ENCODE results near the gene CCNA1.

Gene CCNA1

GRCh38 chr13:36450534-36450933, 18.2 kb downstream of the CCNA1 start:
- TF ChIP-seq, protein P1, sequence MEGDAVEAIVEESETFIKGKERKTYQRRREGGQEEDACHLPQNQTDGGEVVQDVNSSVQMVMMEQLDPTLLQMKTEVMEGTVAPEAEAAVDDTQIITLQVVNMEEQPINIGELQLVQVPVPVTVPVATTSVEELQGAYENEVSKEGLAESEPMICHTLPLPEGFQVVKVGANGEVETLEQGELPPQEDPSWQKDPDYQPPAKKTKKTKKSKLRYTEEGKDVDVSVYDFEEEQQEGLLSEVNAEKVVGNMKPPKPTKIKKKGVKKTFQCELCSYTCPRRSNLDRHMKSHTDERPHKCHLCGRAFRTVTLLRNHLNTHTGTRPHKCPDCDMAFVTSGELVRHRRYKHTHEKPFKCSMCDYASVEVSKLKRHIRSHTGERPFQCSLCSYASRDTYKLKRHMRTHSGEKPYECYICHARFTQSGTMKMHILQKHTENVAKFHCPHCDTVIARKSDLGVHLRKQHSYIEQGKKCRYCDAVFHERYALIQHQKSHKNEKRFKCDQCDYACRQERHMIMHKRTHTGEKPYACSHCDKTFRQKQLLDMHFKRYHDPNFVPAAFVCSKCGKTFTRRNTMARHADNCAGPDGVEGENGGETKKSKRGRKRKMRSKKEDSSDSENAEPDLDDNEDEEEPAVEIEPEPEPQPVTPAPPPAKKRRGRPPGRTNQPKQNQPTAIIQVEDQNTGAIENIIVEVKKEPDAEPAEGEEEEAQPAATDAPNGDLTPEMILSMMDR (IDR thresholded peaks at IDR 0.05; ENCODE audit: low read length, missing control alignments): no peak
- H3K4me3 ChIP-seq (replicated peaks; ENCODE audit: low read depth, low read length): no peak overlapping the region
- DNase-seq (ENCODE audit: low read depth): no peak

GRCh38 chr13:36453516-36453915, 21.2 kb downstream of the CCNA1 start:
- peak; percentile 53 for DNase-seq (ENCODE audit: low read depth)
- no peak overlapping the region for H3K4me3 ChIP-seq (replicated peaks; ENCODE audit: low read depth, low read length)
- TF ChIP-seq, protein P1 (IDR thresholded peaks at IDR 0.05; ENCODE audit: low read length, missing control alignments): peak; percentile 51

- no peak overlapping the region for H3K4me3 ChIP-seq (replicated peaks; ENCODE audit: low read depth, low read length)
- TF ChIP-seq, protein P1 (IDR thresholded peaks at IDR 0.05; ENCODE audit: low read length, missing control alignments): no peak
- no peak for DNase-seq (ENCODE audit: low read depth)
Observed at GRCh38 chr13:36454121-36454520, 21.8 kb downstream of the CCNA1 start.

GRCh38 chr13:36454987-36455386, 22.7 kb downstream of the CCNA1 start:
- DNase-seq (ENCODE audit: low read depth): no peak
- TF ChIP-seq, protein P1 (IDR thresholded peaks at IDR 0.05; ENCODE audit: low read length, missing control alignments): no peak
- H3K4me3 ChIP-seq (replicated peaks; ENCODE audit: low read depth, low read length): no peak overlapping the region

GRCh38 chr13:36456577-36456976, 24.3 kb downstream of the CCNA1 start:
- TF ChIP-seq, protein P1 (IDR thresholded peaks at IDR 0.05; ENCODE audit: low read length, missing control alignments): no peak
- H3K4me3 ChIP-seq (replicated peaks; ENCODE audit: low read depth, low read length): no peak overlapping the region
- no peak for DNase-seq (ENCODE audit: low read depth)

- TF ChIP-seq, protein P1 (IDR thresholded peaks at IDR 0.05; ENCODE audit: low read length, missing control alignments): no peak
- H3K4me3 ChIP-seq (replicated peaks; ENCODE audit: low read depth, low read length): no peak overlapping the region
- DNase-seq (ENCODE audit: low read depth): no peak
Observed at GRCh38 chr13:36461506-36461905, 29.2 kb downstream of the CCNA1 start.

DNA sequence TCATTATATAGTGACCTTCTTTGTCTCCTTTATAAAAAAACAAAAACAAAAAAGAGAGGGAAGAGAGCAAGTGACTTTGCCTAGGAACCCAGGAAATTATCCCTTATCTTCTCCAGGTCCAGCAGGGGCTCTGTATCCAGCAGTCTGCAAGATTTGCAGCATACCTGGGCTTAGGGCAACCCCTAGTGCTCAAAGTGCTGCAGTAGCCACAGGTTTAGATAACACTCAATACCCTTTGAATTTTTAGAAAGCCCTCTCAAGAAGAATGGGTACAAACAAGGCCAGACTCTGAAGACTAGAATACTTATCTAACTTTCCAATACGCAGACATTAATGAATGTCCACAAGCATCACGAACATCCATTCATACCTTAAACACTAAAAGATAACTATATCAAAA, 43.2 kb downstream of the CCNA1 start:
- H3K4me3 ChIP-seq (replicated peaks; ENCODE audit: low read depth, low read length): no peak overlapping the region
- TF ChIP-seq, protein P1 (IDR thresholded peaks at IDR 0.05; ENCODE audit: low read length, missing control alignments): peak; percentile 38
- DNase-seq (ENCODE audit: low read depth): peak; percentile 44
